NT2/D1 (cell line): Measurements from ENCODE around the gene ZFAND2A.

Experiments
- SUZ12 ChIP-seq: IDR thresholded peaks from 2 replicates; pipeline ENCODE4 v1.6.1; 2011; ENCODE audit not compliant: insufficient read length, insufficient read depth; ENCODE audit errors: extremely low read depth
- ZNF274 ChIP-seq: IDR thresholded peaks from 2 replicates; pipeline ENCODE4 v1.6.1; 2011; ENCODE audit warnings: mild to moderate bottlenecking, low read depth, low read length

DNA sequence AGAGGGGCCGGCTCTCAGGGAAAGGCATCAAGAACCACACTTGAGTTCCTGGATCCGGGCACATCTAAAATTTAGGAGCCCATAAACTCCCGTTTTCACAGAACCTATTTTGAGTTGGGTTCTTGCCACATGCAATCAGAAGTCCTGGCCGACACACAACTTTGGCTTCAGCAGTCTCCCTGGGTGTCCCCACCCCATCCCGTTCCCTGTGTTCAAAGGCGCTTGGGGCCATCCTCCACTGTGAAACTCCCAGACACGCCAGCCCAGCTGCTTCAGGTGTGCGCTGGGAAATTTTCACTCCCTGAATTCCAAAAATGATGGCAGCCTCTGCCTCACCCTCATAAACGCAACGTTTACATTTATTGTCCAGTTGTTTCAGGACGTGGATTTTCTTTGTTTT, 8.4 kb upstream of the ZFAND2A start:
- TF ChIP-seq SUZ12 (no peak), ZNF274 (no peak)
